Neuronal stem cell (in vitro differentiated cells): ENCODE results near the gene MAPK7.

Experiments used
- DNase-seq: peaks from one replicate; pipeline ENCODE4 v3.0.0-alpha.2; 2013; ENCODE audit warnings: low spot score
- H2AFZ ChIP-seq: one replicate; pipeline ENCODE4 v1.6.1; 2013; ENCODE audit warnings: mild to moderate bottlenecking, low read length, inconsistent platforms
- H2AK5ac ChIP-seq: 2 replicates; pipeline ENCODE4 v1.6.1; 2013; ENCODE audit warnings: low read depth, mild to moderate bottlenecking, inconsistent platforms, low read length, moderate library complexity, mixed read lengths
- H2BK120ac ChIP-seq: 2 replicates; pipeline ENCODE4 v1.6.1; 2013; ENCODE audit warnings: low read depth, mild to moderate bottlenecking, inconsistent platforms, low read length, moderate library complexity, mixed read lengths
- H2BK12ac ChIP-seq: one replicate; pipeline ENCODE4 v1.6.1; 2013; ENCODE audit warnings: low read length, inconsistent platforms
- H2BK15ac ChIP-seq: 2 replicates; pipeline ENCODE4 v1.6.1; 2013; ENCODE audit warnings: mild to moderate bottlenecking, low read length, inconsistent platforms, mixed read lengths
- H2BK5ac ChIP-seq: one replicate; pipeline ENCODE4 v1.6.1; 2013; ENCODE audit warnings: inconsistent platforms, mild to moderate bottlenecking, low read length, moderate library complexity
- H3K14ac ChIP-seq: one replicate; pipeline ENCODE4 v1.6.1; 2013; ENCODE audit warnings: low read length, inconsistent platforms
- H3K18ac ChIP-seq: 2 replicates; pipeline ENCODE4 v1.6.1; 2013; ENCODE audit warnings: low read length, inconsistent platforms
- H3K23ac ChIP-seq: 2 replicates; pipeline ENCODE4 v1.6.1; 2013; ENCODE audit warnings: low read depth, mild to moderate bottlenecking, mixed read lengths, low read length, inconsistent platforms; ENCODE audit not compliant: poor library complexity
- H3K27ac ChIP-seq: replicated peaks from 3 replicates; pipeline ENCODE4 v1.5.1; 2013; ENCODE audit warnings: low read length, inconsistent platforms
- H3K27me3 ChIP-seq, 3 experiments: 2 replicates each; pipeline ENCODE4 v1.6.1; 2013; ENCODE audit warnings: low read length in 3 of 3, mild to moderate bottlenecking in 2 of 3, inconsistent platforms in 1 of 3, low read depth in 1 of 3, mixed read lengths in 1 of 3, moderate library complexity in 1 of 3; ENCODE audit not compliant: control insufficient read depth in 3 of 3, insufficient read depth in 3 of 3
- H3K36me3 ChIP-seq, 2 donors: replicated peaks in 1 of 2; 2 replicates each; pipeline ENCODE4 v1.6.1; 2013; ENCODE audit warnings: low read length in 2 of 2; ENCODE audit not compliant: control insufficient read depth in 2 of 2, insufficient read depth in 2 of 2
- H3K4ac ChIP-seq: 2 replicates; pipeline ENCODE4 v1.6.1; 2013; ENCODE audit warnings: inconsistent platforms, mild to moderate bottlenecking, low read length, moderate library complexity
- H3K4me1 ChIP-seq, 2 donors: 1 replicate in 1 of 2; 2 replicates in 1 of 2; pipeline ENCODE4 v1.6.1; 2013; ENCODE audit warnings: low read length in 2 of 2, low read depth in 1 of 2; ENCODE audit not compliant: control insufficient read depth in 2 of 2, insufficient read depth in 1 of 2
- H3K4me2 ChIP-seq: one replicate; pipeline ENCODE4 v1.6.1; 2013; ENCODE audit warnings: mild to moderate bottlenecking, low read length, inconsistent platforms; ENCODE audit not compliant: insufficient read depth, poor library complexity, severe bottlenecking
- H3K4me3 ChIP-seq, 2 donors: 2 replicates each; pipeline ENCODE4 v1.5.1; 2013; ENCODE audit warnings: low read length in 2 of 2, mild to moderate bottlenecking in 2 of 2, inconsistent platforms in 1 of 2, moderate library complexity in 1 of 2
- H3K79me1 ChIP-seq: one replicate; pipeline ENCODE4 v1.6.1; 2013; ENCODE audit warnings: low read depth, mild to moderate bottlenecking, inconsistent platforms, low read length, moderate library complexity
- H3K9ac ChIP-seq: one replicate; pipeline ENCODE4 v1.6.1; 2013; ENCODE audit warnings: mild to moderate bottlenecking, low read depth, low read length, inconsistent platforms; ENCODE audit not compliant: poor library complexity
- H3K9me3 ChIP-seq, 2 donors: replicated peaks in 1 of 2; 2 replicates each; pipeline versions ENCODE3 to v1.6.1; 2013; ENCODE audit warnings: low read length in 2 of 2, mild to moderate bottlenecking in 2 of 2, inconsistent platforms in 1 of 2, low read depth in 1 of 2, mixed read lengths in 1 of 2, moderate library complexity in 1 of 2; ENCODE audit not compliant: control insufficient read depth in 2 of 2, insufficient read depth in 1 of 2
- H4K8ac ChIP-seq: one replicate; pipeline ENCODE4 v1.6.1; 2013; ENCODE audit warnings: low read depth, mild to moderate bottlenecking, inconsistent platforms, low read length, moderate library complexity
- H4K91ac ChIP-seq: one replicate; pipeline ENCODE4 v1.6.1; 2013; ENCODE audit warnings: low read length, low read depth, mild to moderate bottlenecking, inconsistent platforms; ENCODE audit not compliant: poor library complexity
- WGBS, 2 donors: extraction: QIAGEN DNeasy Blood & Tissue Kit; methylation state at CpG; one replicate each; pipeline ENCODE4 v1.1.7; 2013; ENCODE audit warnings: missing lambda C conversion rate in 2 of 2, mixed read lengths in 1 of 2; ENCODE audit not compliant: insufficient read length in 2 of 2, insufficient replicate concordance in 1 of 2; ENCODE audit errors: extremely low coverage in 2 of 2; 5-methylcytosine and 5-hydroxymethylcytosine counted together

Gene MAPK7

GRCh38 chr17:19412510-19412909, 34.2 kb downstream of the MAPK7 start:
- no CpG with 5 or more reads among the region's 16 CpGs for whole genome bisulfite sequencing, 2 donors
- H3K27me3 ChIP-seq, result peaks cover 0 to 45% (median 0%) of the 10 kb centered on the region in 3 experiments
- H3K18ac ChIP-seq, result no peak overlapping the region
- H3K9me3 ChIP-seq, result no peaks in the 10 kb centered on the region
- H3K79me1 ChIP-seq, result no peaks in the 10 kb centered on the region
- H3K36me3 ChIP-seq, result no peaks in the 10 kb centered on the region
- peak overlapping the region; percentile 10 for H3K23ac ChIP-seq
- H3K9ac ChIP-seq, result no peak overlapping the region
- no peak overlapping the region for H2BK5ac ChIP-seq
- no peak overlapping the region for H2BK12ac ChIP-seq
- no peak overlapping the region for H3K4me2 ChIP-seq
- peak overlapping the region; percentile 5 for H3K14ac ChIP-seq
- H4K91ac ChIP-seq, result no peak overlapping the region
- H3K4ac ChIP-seq, result no peak overlapping the region
- H2BK120ac ChIP-seq, result no peak overlapping the region
- H2BK15ac ChIP-seq, result no peak overlapping the region
- H2AFZ ChIP-seq, result no peak overlapping the region
- H4K8ac ChIP-seq, result no peak overlapping the region
- H3K27ac ChIP-seq, result no peak overlapping the region
- DNase-seq, result no peak
- peak overlapping the region; percentile 92 for H2AK5ac ChIP-seq
- no peak overlapping the region for H3K4me3 ChIP-seq
- H3K4me1 ChIP-seq, result peaks cover 0 to 13% of the 10 kb centered on the region in 2 donors

- Histone ChIP-seq H2AK5ac (peak overlapping the region; percentile 92), H2BK5ac (no peak overlapping the region), H4K91ac (no peak overlapping the region), H3K4ac (no peak overlapping the region), H3K9ac (peak overlapping the region; percentile 63), H2BK12ac (no peak overlapping the region), H3K14ac (peak overlapping the region; percentile 5), H2AFZ (no peak overlapping the region), H2BK120ac (no peak overlapping the region), H3K9me3 (no peaks in the 10 kb centered on the region), H3K27ac (no peak overlapping the region), H3K36me3 (no peaks in the 10 kb centered on the region), H3K79me1 (no peaks in the 10 kb centered on the region), H3K4me2 (no peak overlapping the region), H2BK15ac (no peak overlapping the region), H3K23ac (peak overlapping the region; percentile 14), H4K8ac (no peak overlapping the region), H3K4me3 (no peak overlapping the region), H3K27me3 (peaks cover 0 to 50% (median 0%) of the 10 kb centered on the region in 3 experiments), H3K18ac (peak overlapping the region; percentile 45), H3K4me1 (peaks cover 0 to 13% of the 10 kb centered on the region in 2 donors)
- no peak for DNase-seq
- no CpG with 5 or more reads among the region's 12 CpGs for WGBS, 2 donors
These were observed 34.7 kb downstream of the MAPK7 start for GRCh38 chr17:19412984-19413383.

GRCh38 chr17:19413761-19414160, 35.5 kb downstream of the MAPK7 start:
- no peak overlapping the region for H2BK120ac ChIP-seq

GRCh38 chr17:19414396-19415280, 36.3 kb downstream of the MAPK7 start:
- no CpG with 5 or more reads among the region's 28 CpGs for WGBS, 2 donors
- no peak overlapping the region for H4K8ac ChIP-seq
- no peak overlapping the region for H4K91ac ChIP-seq
- H3K9ac ChIP-seq, result no peak overlapping the region
- H2BK120ac ChIP-seq, result no peak overlapping the region
- peaks cover 0 to 51% (median 0%) of the 10 kb centered on the region in 3 experiments for H3K27me3 ChIP-seq
- H3K14ac ChIP-seq, result no peak overlapping the region
- peak overlapping the region; percentile 62 for H2AK5ac ChIP-seq
- H3K9me3 ChIP-seq, result no peaks in the 10 kb centered on the region
- peak overlapping the region; percentile 32 for H2BK15ac ChIP-seq
- H3K4me3 ChIP-seq, result no peak overlapping the region
- H2BK12ac ChIP-seq, result peak overlapping the region; percentile 11
- no peak overlapping the region for H2BK5ac ChIP-seq
- no peak overlapping the region for H3K27ac ChIP-seq
- H3K4me1 ChIP-seq, result peaks cover 0 to 13% of the 10 kb centered on the region in 2 donors
- peak overlapping the region; percentile 30 for H3K18ac ChIP-seq
- no peak overlapping the region for H3K23ac ChIP-seq
- no peaks in the 10 kb centered on the region for H3K36me3 ChIP-seq
- H3K4ac ChIP-seq, result no peak overlapping the region
- no peak overlapping the region for H2AFZ ChIP-seq
- no peaks in the 10 kb centered on the region for H3K79me1 ChIP-seq
- DNase-seq, result no peak
- H3K4me2 ChIP-seq, result no peak overlapping the region

More at GRCh38 chr17:19413761-19414160, 35.5 kb downstream of the MAPK7 start:
- Histone ChIP-seq H2BK5ac (no peak overlapping the region), H3K36me3 (no peaks in the 10 kb centered on the region), H3K18ac (no peak overlapping the region), H3K9ac (no peak overlapping the region), H3K79me1 (no peaks in the 10 kb centered on the region), H4K8ac (no peak overlapping the region), H3K27me3 (peaks cover 0 to 58% (median 0%) of the 10 kb centered on the region in 3 experiments), H3K27ac (no peak overlapping the region), H3K14ac (peak overlapping the region; percentile 78), H3K4me3 (no peak overlapping the region), H3K4ac (no peak overlapping the region), H4K91ac (no peak overlapping the region), H3K9me3 (no peaks in the 10 kb centered on the region), H3K23ac (no peak overlapping the region), H3K4me2 (no peak overlapping the region), H2AFZ (no peak overlapping the region), H3K4me1 (peaks cover 0 to 13% of the 10 kb centered on the region in 2 donors), H2BK15ac (no peak overlapping the region), H2BK12ac (no peak overlapping the region), H2AK5ac (no peak overlapping the region)
- DNase-seq, result no peak
- no CpG with 5 or more reads among the region's 5 CpGs for WGBS, 2 donors
